GM12875 (cell line): ENCODE results near the gene ANKDD1B.
A peak's percentile ranks its signal among the peaks of the same experiment; 100 is the strongest.

ENCODE experiments used
- H3K4me3 ChIP-seq: one replicate; pipeline ENCODE4 v1.5.1; 2011; ENCODE audit warnings: low read depth, low read length, control low read depth
- CTCF ChIP-seq: IDR thresholded peaks from 2 replicates; pipeline ENCODE4 v1.5.1; 2011; ENCODE audit warnings: low read depth, mild to moderate bottlenecking, control low read depth, inconsistent platforms, low read length, moderate library complexity, borderline replicate concordance; ENCODE audit not compliant: insufficient read depth

The ANKDD1B gene

GRCh38 chr5:75706016-75706415 lies 94.8 kb downstream of the ANKDD1B start:
- no peak for TF ChIP-seq CTCF
- H3K4me3 ChIP-seq = no peak overlapping the region

DNA sequence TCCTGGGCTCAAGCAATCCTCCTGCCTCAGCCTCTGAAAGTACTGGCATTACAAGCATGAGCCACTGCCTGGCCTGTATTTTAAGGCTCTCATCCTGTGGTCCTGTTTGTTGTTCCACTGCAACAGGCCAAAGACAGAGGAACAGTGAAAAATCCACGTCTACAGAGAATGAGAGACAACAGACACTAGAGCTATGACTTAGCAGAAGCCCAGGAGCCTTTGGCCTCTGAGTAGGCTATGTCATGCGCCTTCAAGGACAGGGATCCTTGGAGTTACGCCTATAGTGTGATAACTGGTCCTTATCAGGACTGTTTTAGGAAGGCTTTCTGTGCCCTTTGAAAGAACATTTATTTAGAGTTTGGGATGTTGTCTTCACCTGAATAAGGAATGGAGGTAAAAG lies 95.5 kb downstream of the ANKDD1B start:
- TF ChIP-seq CTCF = no peak
- H3K4me3 ChIP-seq = no peak overlapping the region

GRCh38 chr5:75707911-75708509 lies 96.8 kb downstream of the ANKDD1B start:
- no peak overlapping the region for H3K4me3 ChIP-seq
- TF ChIP-seq CTCF = no peak

DNA sequence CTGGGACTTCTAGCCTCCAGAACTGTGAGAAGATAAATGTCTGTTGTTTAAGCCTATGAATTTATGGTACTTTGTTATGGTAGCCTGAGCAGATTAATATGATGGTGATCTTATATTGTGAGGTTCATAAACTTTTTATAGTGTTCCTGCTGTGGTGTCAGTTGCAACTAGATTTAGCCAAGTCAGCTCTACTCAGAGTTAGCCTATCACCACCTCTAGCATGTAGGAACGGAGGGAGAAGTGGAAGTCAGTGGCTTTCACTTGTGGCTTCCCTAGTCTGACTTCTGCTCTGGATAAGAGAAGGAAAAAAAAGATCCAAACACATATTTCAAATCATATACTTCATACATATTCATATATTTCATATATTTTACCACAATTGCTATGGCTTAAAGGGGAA lies 99.4 kb downstream of the ANKDD1B start:
- H3K4me3 ChIP-seq = no peak overlapping the region
- no peak for TF ChIP-seq CTCF

- H3K4me3 ChIP-seq = no peak overlapping the region
- no peak for TF ChIP-seq CTCF
Observed at GRCh38 chr5:75711151-75711550, 99.9 kb downstream of the ANKDD1B start.

DNA sequence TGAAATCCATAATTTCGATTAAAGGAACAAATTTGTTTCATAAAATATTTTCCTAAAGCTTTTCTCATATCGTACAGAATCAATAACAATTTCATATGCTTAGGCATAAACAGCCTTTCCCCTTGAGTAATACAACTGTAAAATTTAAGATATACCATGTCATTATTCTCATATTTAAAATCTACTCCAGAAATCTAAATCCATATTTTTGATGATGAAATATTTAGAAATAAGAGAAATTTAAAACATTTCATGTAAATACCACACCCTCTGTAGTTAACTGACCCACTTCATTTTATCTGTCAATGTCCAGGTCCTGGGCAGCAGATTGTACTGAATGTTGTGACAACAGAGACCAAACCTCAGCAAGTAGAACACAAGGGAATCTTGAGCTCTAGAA lies 100.8 kb downstream of the ANKDD1B start:
- H3K4me3 ChIP-seq = no peak overlapping the region
- no peak for TF ChIP-seq CTCF

DNA sequence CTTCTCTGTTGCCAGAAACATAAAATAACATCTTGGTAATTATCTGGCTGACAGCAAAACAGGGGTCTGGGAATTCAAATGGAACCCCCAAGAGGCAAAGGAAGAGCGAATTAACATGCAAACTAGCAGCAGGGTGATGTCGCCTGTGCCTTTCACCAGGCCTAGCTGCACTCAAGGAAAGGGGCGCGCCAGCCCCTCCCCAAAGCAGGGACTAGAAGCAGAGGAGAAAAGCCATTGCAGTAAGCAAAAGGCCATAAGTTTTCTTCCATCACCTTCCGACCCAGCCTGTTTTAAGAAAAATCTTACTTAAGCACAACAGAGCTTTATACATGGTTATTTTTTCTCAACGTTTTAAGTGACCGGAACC lies 105.4 kb downstream of the ANKDD1B start:
- TF ChIP-seq CTCF = no peak
- H3K4me3 ChIP-seq = peak overlapping the region; percentile 77
